Pancreas (tissue), 10 donors: ENCODE results near the gene THSD7A. TPM values are rescaled to one million over a fixed set of nuclear protein-coding genes. Genes with fewer than 3 reads are reported as not detected.

Source experiments
- ATAC-seq, 4 donors: fragments of 200-7000 bp; cut with Tn5 transposase; one replicate each; pipeline versions ENCODE4 v1.8.0 to v1.9.1; 2020; ENCODE audit warnings: mild to moderate bottlenecking in 4 of 4, moderate library complexity in 4 of 4
- DNase-seq, 6 donors: peaks; one replicate each; pipeline ENCODE4 v3.0.0-alpha.2; 2020
- FAIRE-seq: peaks from 2 replicates; lab custom pipeline; 2012; peaks lifted over from hg19 to GRCh38; lab: Jason Lieb, UNC
- H3K27ac ChIP-seq, 4 donors: fragments of 200-600 bp; sonication (generic); 1 replicate in 3 of 4; 2 replicates in 1 of 4; pipeline versions ENCODE4 v1.5.0 to v1.8.0; 2020
- H3K27me3 ChIP-seq, 4 donors: fragments of 200-600 bp; one replicate each; pipeline ENCODE4 v1.8.0; 2021
- H3K36me3 ChIP-seq, 3 donors: fragments of 200-600 bp; sonication (generic) in 1 of 3; one replicate each; pipeline versions ENCODE4 v1.5.0 to v1.8.0; 2020 to 2021
- H3K4me1 ChIP-seq, 3 donors: fragments of 200-600 bp; one replicate each; pipeline ENCODE4 v1.8.0; 2021
- H3K4me3 ChIP-seq, 4 donors: fragments of 200-600 bp; sonication (generic) in 2 of 4; one replicate each; pipeline versions ENCODE4 v1.5.0 to v1.8.0; 2020 to 2021
- H3K9me3 ChIP-seq, 4 donors: fragments of 200-600 bp; one replicate each; pipeline ENCODE4 v1.8.0; 2021
- WGBS, 2 donors: extraction: QIAGEN DNeasy Blood & Tissue Kit; methylation state at CpG; one replicate each; pipeline ENCODE4 v1.1.7; 2013; 5-methylcytosine and 5-hydroxymethylcytosine counted together
- intact Hi-C, 3 donors: fragments of 100-400 bp; cut with DNase I; formaldehyde crosslinking; loops; one replicate each; pipeline versions ENCODE4 v1.11.1 to v1.14.2; 2022
- polyA plus RNA-seq, 2 donors: library from polyadenylated mRNA; stranded (reverse); fragments of 200-250 nt; gene quantifications; one replicate each; pipeline ENCODE4 v1.2.3, GENCODE V29; 2013
- total RNA-seq, 6 donors: library from RNA; stranded (reverse); fragmentation: NEBNext Ultra II Directional in 4 of 6; extraction: Animal tissue kit (Norgen Biotek cat#: 25700) in 4 of 6; gene quantifications; one replicate each; pipeline versions ENCODE4 v1.2.1 to v1.2.4, GENCODE V29; 2021 to 2023
- TF ChIP-seq, protein P1 (sequence below), 4 donors: fragments of 200-600 bp; sonication (generic) in 3 of 4; IDR thresholded peaks; one replicate each; pipeline versions ENCODE4 v1.5.0 to v1.8.0; 2021; ENCODE audit warnings: antibody characterized with exemption in 4 of 4
- donor health status: healthy with polysubstance abuse.
- donor health status: DM: no; HTN: no; CAD: no; lungs with moderate emphysema.
- donor health status: DM: no; HTN: no; CAD: no.
- donor health status: control.
- donor health status: control.
- donor health status: Bipolar disorder and iron deficiency.
- donor health status: DM: yes; HTN: yes; CAD: no.
- donor health status: DM: no; HTN: no; CAD: no.
- donor health status: DM: no; HTN: no; CAD: no.
- donor health status: DM: yes; HTN: yes; CAD: no.

Gene THSD7A
- total and polyA plus RNA-seq, 8 donors: 0.30 to 3.7 (median 0.90) TPM

DNA sequence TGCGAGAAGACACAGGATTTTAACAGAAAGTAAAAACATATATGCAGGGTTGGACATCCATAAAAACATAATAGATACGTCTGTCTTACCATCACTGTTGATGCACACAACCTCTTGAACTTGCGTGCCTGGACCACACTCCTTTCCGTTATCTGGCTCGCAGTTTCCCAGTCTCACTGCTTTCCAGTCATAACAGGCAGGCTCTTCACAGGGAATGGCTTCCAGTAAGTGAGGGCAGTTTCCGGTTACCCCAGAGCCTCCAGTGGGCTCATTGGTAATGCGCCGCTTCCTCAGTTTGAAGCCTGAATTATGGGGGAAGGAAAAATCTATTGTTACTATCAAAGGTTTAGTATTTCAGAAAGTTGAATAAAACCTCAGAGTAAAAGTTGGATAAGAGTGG lies 290.7 kb downstream of the THSD7A start:
- WGBS, 2 donors: 90 to 92% methylated on average over 8 of the region's 8 CpGs
- H3K27me3 ChIP-seq: no peaks in the 10 kb centered on the region
- TF ChIP-seq, protein P1, sequence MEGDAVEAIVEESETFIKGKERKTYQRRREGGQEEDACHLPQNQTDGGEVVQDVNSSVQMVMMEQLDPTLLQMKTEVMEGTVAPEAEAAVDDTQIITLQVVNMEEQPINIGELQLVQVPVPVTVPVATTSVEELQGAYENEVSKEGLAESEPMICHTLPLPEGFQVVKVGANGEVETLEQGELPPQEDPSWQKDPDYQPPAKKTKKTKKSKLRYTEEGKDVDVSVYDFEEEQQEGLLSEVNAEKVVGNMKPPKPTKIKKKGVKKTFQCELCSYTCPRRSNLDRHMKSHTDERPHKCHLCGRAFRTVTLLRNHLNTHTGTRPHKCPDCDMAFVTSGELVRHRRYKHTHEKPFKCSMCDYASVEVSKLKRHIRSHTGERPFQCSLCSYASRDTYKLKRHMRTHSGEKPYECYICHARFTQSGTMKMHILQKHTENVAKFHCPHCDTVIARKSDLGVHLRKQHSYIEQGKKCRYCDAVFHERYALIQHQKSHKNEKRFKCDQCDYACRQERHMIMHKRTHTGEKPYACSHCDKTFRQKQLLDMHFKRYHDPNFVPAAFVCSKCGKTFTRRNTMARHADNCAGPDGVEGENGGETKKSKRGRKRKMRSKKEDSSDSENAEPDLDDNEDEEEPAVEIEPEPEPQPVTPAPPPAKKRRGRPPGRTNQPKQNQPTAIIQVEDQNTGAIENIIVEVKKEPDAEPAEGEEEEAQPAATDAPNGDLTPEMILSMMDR (IDR thresholded peaks at IDR 0.05): no peak
- no peak for FAIRE-seq
- no peaks in the 10 kb centered on the region for H3K36me3 ChIP-seq
- H3K4me3 ChIP-seq: no peak overlapping the region
- H3K27ac ChIP-seq: no peak overlapping the region
- intact Hi-C loops: no loop called here
- no peak for ATAC-seq
- DNase-seq: no peak
- no peaks in the 10 kb centered on the region for H3K4me1 ChIP-seq
- no peaks in the 10 kb centered on the region for H3K9me3 ChIP-seq

DNA sequence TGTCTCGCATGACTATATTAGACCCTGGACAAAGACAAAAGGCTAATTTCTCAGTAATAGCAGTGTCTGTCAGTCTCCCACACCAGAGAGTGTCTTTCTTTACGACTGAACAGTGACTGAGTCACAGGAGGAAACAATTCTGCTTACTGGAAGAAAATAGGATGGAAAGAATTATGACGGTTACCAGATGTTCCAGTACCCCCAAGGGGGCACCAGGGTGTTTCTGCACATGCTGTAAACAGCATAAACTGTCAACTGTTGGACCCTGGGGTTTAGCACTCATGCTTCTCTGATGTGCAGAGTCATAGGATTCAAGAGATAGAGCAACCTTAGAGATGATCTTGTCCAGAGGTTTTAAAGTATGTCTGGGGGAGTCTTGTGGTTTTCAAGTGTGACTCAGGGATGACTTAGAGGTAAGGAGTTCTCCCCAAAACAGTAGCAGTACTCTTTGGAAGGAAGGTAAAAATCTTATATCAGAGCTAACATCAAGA lies 291.7 kb downstream of the THSD7A start:
- 45% methylated on average over 3 of the region's 3 CpGs for WGBS, 2 donors

DNA sequence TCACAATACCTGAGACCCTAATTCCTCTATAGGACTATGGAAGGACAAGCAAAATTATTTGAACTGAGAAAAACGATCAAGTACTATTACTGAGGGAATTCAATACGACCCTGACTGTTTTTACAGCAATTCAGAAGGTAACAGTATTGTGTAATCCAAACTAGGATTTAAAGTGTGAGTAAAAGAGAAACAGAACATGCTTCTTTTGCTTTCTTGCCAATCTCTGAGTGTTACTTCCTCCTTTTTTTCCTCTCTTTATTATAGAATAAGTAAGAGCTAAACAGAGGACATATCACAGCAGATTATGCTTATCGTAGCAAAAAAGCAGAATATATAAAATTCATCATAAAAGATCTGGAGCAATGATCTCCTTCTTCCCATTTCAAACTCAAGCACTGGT lies 292.1 kb downstream of the THSD7A start:
- Histone ChIP-seq H3K36me3 (no peaks in the 10 kb centered on the region), H3K27me3 (no peaks in the 10 kb centered on the region), H3K27ac (no peak overlapping the region), H3K9me3 (no peaks in the 10 kb centered on the region), H3K4me3 (no peak overlapping the region), H3K4me1 (no peaks in the 10 kb centered on the region)
- DNase-seq (no peak), FAIRE-seq (no peak), ATAC-seq (peak in 2 of 4 donors; percentile 41 to 55)
- WGBS, 2 donors: 36 to 43% methylated on average over 3 of the region's 3 CpGs
- intact Hi-C loops: no loop called here
- TF ChIP-seq, protein P1 (IDR thresholded peaks at IDR 0.05): no peak

More for the DNA sequence above, 291.7 kb downstream of the THSD7A start:
- FAIRE-seq: no peak
- no peaks in the 10 kb centered on the region for H3K9me3 ChIP-seq
- TF ChIP-seq, protein P1 (IDR thresholded peaks at IDR 0.05): no peak
- H3K4me1 ChIP-seq: no peaks in the 10 kb centered on the region
- H3K27me3 ChIP-seq: no peaks in the 10 kb centered on the region
- H3K27ac ChIP-seq: no peak overlapping the region
- DNase-seq: no peak
- peak in 2 of 4 donors; percentile 44 to 45 for ATAC-seq
- intact Hi-C loops: no loop called here
- H3K36me3 ChIP-seq: no peaks in the 10 kb centered on the region
- no peak overlapping the region for H3K4me3 ChIP-seq

DNA sequence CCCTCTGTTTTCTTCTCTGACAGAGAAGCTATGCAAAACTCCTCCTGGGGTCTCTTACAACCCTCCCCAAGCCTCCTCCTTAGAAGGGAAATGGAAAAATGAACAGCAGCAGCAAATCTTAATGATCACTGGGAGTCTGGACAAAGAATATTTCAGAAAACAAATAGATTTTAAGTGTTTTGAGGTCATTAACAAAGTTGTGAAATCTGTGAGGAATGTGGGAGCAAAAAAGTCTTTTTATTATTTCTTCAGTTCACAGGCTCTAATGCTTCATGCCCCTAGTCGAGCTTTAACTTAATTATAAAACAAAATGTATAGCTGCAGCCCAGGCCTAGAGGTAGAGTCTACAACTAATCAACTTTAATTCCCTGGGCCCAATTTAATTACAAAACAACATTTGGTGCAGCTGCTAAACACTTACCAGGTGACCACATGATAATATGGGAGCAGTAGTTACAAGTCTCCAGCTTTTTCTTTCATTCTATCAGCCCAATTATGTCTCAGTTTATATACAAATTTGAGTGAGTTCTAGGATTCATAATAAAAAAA lies 293.2 kb downstream of the THSD7A start:
- whole genome bisulfite sequencing, 2 donors: 50% methylated on average over 1 of the region's 1 CpG
- TF ChIP-seq, protein P1 (IDR thresholded peaks at IDR 0.05): no peak
- H3K4me3 ChIP-seq: no peak overlapping the region
- H3K27ac ChIP-seq: no peak overlapping the region
- H3K36me3 ChIP-seq: no peaks in the 10 kb centered on the region
- intact Hi-C loops: no loop called here
- no peaks in the 10 kb centered on the region for H3K4me1 ChIP-seq
- H3K9me3 ChIP-seq: no peaks in the 10 kb centered on the region
- no peak for DNase-seq
- H3K27me3 ChIP-seq: no peaks in the 10 kb centered on the region
- FAIRE-seq: no peak
- no peak for ATAC-seq

DNA sequence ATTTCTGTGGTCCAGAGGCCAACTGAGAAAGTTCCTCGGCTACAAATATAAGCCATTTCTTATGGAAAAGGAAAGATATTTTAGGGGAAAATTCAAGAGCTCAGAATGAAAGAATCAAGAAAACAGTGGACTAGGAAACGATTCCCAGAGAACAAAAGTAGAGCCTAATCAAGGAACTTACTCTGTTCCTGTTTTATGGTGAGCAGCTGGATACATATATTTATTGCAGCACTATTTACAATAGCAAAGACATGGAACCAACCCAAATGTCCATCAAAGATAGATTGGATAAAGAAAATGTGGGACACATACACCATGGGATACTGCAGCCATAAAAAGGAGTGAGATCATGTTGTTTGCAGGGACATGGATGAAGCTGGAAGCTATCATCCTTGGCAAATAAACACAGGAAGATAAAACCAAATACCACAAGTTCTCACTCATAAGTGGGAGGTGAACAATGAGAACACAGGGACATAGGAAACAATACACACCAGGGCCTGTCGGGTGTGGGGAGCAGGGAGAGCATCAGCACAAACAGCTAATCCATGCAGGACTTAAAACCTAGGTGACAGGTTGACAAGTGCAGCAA lies 298.7 kb downstream of the THSD7A start:
- TF ChIP-seq, protein P1 (IDR thresholded peaks at IDR 0.05): no peak

More for the DNA sequence above, 298.7 kb downstream of the THSD7A start:
- FAIRE-seq (no peak), DNase-seq (no peak), ATAC-seq (no peak)
- intact Hi-C loops: no loop called here
- H3K36me3 ChIP-seq: no peaks in the 10 kb centered on the region
- no peaks in the 10 kb centered on the region for H3K4me1 ChIP-seq
- H3K4me3 ChIP-seq: no peak overlapping the region
- H3K9me3 ChIP-seq: no peaks in the 10 kb centered on the region
- H3K27ac ChIP-seq: no peak overlapping the region
- WGBS, 2 donors: 66 to 75% methylated on average over 3 of the region's 3 CpGs
- H3K27me3 ChIP-seq: no peaks in the 10 kb centered on the region
